GM12891 (cell line): ENCODE data around the gene SLC36A1.

Experiments used
- POLR2A ChIP-seq: IDR thresholded peaks from 2 replicates; pipeline ENCODE4 v1.6.1; 2011; ENCODE audit warnings: low read depth, low read length, control low read depth
- POLR2AphosphoS5 ChIP-seq: IDR thresholded peaks from 2 replicates; pipeline ENCODE4 v1.6.1; 2011; ENCODE audit warnings: low read depth, low read length, control low read depth
- SPI1 ChIP-seq: IDR thresholded peaks from 2 replicates; pipeline ENCODE4 v1.6.1; 2011; ENCODE audit warnings: low read depth, low read length, control low read depth
- TAF1 ChIP-seq: IDR thresholded peaks from 2 replicates; pipeline ENCODE4 v1.6.1; 2011; ENCODE audit warnings: low read depth, low read length, control low read depth

DNA sequence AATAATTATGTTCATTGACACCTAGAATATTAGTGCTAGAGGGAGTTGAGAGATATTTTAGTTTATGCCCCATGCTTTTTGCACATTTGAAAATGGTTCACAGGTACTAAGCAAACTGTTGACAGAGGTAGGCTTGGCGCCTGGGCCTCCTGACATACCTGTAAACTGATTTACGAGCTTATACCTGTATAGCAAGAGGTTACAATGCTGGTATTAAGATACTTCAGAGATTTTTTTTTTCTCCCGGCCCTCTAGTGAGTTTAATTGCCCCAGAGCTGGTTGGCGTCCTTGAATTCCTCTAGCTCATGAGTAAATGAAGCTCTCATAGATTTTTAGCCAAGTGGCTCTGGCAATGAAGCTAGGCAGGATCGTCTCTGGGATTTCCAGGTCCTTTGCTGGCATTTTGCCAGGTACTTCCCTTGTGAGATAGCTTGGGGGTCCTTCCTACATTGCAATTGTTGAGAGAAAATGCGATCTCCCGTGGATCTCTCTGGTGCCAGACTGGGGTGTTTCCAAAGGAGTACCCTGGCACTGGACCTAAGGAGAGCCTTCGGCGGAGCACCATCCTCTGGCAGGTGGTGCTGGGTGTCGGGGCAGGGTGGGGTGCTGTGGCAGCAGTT, 9.0 kb downstream of the SLC36A1 start:
- TF ChIP-seq POLR2A (no peak), POLR2AphosphoS5 (no peak), SPI1 (no peak), TAF1 (no peak)
